Fibroblast of pulmonary artery (primary cell): ENCODE measurements around the gene CSRP3.

ENCODE experiments used
- DNase-seq: peaks from one replicate; pipeline ENCODE4 v3.0.0-alpha.2; 2010; ENCODE audit warnings: low read depth
- H3K4me3 ChIP-seq: replicated peaks from 2 replicates; pipeline ENCODE4 v1.5.1; 2011; ENCODE audit warnings: low read depth, mild to moderate bottlenecking, control low read depth, low read length, moderate library complexity
- TF ChIP-seq, protein P1 (sequence below): IDR thresholded peaks from 2 replicates; pipeline ENCODE4 v1.5.1; 2011; ENCODE audit warnings: mild to moderate bottlenecking, control low read depth, low read length, inconsistent platforms; ENCODE audit errors: missing control alignments

The CSRP3 gene

DNA sequence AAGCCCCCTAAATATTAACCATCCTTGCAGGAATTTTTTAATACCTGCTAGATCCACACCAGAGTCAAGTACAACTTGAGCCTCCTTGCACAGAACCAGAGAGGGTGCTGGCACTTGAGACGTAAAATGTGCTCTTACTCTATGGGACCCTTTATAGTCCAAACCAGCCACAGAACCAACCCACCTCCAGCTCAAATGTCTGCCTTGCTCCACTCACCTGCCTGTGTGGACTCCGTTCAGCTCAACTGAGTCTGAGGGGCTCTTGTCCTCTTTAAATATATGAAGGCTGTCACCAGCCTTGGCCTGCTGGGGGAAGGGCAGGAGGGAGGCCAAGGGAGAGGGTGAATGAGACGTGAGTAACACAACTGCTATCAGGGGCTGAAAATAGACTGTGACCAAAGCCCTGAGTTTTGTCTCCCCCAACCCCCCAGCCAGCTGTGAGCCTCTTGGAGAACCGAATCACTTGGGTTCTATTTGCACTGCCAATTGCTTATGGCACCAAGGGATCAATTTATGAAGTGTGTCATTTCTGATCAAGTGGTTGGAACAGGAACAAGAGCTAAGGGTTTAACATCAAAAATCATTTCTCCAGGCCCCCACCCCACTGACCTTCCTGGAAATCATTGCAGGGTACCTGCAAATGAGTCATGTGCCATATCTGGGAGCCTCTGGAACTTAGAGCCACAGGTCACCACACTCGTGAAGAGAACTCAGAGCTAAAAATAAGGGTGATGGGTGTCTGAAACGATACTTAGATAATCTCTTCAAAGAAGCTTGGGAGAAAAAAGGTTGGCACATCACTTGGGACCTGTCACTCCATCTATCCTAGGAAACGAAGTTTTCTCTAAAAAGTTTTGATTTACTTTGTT lies at the start of gene CSRP3:
TSS of gene CSRP3 (minus strand) at position 247 of the 869 bp plus-strand sequence. CDS start 9,535 bp downstream, outside the sequence.
- H3K4me3 ChIP-seq: no peak within 1 kb of the TSS
- TF ChIP-seq, protein P1, sequence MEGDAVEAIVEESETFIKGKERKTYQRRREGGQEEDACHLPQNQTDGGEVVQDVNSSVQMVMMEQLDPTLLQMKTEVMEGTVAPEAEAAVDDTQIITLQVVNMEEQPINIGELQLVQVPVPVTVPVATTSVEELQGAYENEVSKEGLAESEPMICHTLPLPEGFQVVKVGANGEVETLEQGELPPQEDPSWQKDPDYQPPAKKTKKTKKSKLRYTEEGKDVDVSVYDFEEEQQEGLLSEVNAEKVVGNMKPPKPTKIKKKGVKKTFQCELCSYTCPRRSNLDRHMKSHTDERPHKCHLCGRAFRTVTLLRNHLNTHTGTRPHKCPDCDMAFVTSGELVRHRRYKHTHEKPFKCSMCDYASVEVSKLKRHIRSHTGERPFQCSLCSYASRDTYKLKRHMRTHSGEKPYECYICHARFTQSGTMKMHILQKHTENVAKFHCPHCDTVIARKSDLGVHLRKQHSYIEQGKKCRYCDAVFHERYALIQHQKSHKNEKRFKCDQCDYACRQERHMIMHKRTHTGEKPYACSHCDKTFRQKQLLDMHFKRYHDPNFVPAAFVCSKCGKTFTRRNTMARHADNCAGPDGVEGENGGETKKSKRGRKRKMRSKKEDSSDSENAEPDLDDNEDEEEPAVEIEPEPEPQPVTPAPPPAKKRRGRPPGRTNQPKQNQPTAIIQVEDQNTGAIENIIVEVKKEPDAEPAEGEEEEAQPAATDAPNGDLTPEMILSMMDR: no peak
- DNase-seq: no peak

DNA sequence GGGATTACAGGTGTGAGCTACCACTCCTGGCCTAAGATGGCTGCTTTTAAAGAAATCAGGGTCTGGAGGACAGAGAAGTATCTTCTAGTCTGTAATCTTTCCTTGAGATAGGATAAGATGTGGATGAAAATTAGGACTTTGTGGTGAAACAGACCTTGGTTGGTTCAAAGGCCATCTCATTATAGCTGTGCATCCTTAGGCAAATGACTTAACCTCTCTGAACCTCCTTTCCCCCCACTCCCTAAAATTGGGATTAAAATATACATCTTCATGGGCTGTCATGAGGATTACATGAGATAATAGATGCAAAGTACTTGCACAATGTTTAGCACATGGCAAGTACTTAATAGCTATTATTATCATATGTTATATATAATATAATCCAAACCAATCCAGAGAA lies 49.8 kb upstream of the CSRP3 start:
- DNase-seq: no peak
- TF ChIP-seq, protein P1: no peak
- no peak overlapping the region for H3K4me3 ChIP-seq

DNA sequence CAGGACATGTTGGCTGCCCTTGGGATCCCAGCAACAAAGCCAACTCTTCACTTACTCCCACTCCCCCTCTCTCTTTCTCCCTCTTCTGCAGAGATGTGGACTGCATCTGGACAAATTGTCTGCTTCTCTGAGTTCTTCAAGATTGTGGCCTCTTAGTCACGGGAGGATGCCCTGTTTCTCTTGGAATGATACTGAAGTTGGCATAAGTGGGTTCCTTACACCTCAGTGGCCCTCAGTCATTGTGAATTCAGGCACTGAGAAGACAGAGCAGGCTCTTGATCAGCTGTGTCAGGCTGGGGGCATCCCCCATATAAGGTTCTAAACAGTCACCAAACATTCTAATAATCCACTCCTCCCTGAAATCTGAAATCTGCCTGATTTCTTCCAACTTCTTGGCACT lies 45.0 kb upstream of the CSRP3 start:
- no peak overlapping the region for H3K4me3 ChIP-seq
- DNase-seq: no peak
- TF ChIP-seq, protein P1: no peak

DNA sequence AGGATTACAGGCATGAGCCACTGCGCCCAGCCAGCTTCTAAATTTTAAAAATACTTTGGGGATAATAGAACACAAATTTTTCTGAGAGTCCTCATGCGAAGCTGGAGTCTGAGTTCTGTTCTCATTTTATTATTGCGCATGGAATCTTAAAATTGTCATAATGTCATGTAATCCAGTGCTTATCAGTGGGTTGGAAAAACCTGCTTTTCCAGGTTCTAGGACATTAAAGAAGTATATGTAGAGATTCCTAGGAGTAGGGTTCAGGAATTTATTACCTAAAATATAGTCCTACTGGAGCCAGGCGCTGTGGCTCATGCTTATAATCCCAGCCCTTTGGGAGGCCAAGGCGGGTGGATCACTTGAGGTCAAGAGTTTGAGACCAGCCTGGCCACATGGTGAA lies 43.6 kb upstream of the CSRP3 start:
- no peak overlapping the region for H3K4me3 ChIP-seq
- DNase-seq: no peak
- TF ChIP-seq, protein P1: no peak

DNA sequence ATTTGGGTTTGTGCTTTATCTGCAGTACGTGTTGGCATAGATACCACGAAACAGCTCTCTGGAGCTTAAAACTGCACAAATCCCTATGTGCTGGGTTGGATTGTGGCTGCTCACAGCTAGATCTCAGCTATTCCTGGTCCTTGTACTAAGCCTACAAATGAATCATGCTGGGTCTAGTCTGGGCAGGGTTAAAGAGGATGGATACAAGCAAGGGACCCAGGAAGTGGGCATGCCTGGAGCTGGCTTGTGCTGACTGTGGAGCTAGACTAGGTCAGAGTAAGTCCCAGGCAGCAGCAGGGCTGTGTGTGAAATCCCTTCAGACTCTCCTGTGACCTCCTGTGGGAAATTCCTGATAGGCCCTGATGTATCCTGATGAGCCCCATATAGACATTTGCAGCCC lies 42.8 kb upstream of the CSRP3 start:
- H3K4me3 ChIP-seq: no peak overlapping the region
- DNase-seq: no peak
- TF ChIP-seq, protein P1: no peak

DNA sequence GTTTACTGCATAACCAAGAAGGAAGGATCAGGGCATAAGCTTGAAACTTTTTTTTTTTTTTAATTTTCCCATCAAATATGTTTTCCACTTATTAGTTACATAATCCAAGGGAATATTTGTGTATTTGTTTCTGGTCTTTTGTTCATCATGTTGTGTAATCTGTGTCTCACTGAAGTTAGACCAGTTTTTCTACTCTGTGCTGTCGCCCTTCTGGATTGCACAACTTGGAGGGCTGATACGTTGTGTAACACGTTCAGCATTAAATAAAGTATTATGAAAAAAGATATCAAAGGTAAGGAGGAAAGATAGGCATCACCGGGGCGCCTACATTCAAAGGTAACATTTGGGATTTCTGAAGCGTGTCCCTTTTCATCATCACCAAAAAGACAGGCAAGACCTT lies 42.3 kb upstream of the CSRP3 start:
- peak; percentile 76 for DNase-seq
- TF ChIP-seq, protein P1: no peak
- H3K4me3 ChIP-seq: no peak overlapping the region

DNA sequence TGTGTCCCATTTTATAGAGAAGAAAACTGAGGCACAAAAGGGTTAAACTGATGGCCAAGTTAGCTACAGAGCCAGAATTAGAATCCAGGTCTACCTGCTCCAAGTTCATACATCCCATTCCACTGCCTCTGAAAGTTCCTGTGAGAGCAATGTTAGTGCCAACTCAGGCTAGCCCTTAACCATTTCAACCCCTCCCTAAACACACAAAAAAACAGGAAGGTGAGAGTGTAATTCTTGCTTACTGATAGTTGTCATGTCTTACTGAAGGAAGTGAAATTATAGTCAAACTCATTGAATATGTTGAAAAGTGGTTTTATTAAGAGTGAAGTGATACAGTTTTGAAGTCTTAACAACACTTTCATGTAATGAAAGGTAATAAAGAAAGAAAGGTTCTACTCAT lies 41.8 kb upstream of the CSRP3 start:
- no peak for DNase-seq
- TF ChIP-seq, protein P1: no peak
- H3K4me3 ChIP-seq: no peak overlapping the region
